ENCODE measurements around the gene KDM4C. TPM values are rescaled to one million over a fixed set of nuclear protein-coding genes. Genes with fewer than 3 reads are reported as not detected.
A peak's percentile ranks its signal among the peaks of the same experiment; 100 is the strongest.

Gene KDM4C
- total and polyA plus RNA-seq, 2 of the 13 experiments (the other 11 are each of a cell fraction or from before 2014, with no cell fraction given) = 19.4 to 23.6 TPM

DNA sequence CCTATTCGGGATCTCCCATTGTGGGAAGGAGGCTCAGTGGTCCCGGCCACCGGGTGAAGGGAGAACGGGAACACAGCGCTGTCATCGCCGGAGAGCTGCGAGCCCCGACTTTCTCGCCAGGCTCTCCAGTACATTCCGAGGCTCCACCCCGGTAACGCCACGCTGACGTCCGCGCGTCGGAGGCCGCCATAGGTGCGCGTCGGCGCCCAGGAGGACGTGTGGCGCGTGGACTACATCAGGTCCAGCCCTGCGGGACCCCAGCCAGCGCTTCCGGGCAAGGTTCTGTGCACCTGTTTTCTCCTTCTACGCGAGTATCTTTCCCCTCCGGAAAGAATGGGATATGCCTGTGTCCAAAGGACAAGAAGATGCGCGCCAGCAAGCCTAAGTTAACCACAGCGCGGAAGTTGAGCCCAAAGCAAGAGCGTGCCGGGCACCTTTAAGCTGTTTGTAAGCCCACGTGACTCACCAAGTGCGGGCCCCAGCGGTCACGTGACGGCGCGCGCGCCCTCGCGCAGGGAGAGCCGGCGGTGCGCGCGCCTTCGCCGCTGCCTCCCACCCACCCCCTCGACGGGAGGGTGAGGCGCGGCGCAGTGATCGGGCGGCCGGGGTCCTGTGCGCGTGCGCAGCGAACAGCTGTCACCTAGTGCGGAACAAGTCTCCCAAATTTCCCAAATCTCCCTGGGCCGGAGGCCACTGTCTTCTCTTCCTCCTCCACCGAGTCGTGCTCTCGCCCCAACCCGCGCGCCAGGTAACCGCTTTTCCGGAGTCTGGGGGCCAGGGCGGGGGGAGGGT lies at the start of gene KDM4C (continued):
- TF ChIP-seq, protein P1, sequence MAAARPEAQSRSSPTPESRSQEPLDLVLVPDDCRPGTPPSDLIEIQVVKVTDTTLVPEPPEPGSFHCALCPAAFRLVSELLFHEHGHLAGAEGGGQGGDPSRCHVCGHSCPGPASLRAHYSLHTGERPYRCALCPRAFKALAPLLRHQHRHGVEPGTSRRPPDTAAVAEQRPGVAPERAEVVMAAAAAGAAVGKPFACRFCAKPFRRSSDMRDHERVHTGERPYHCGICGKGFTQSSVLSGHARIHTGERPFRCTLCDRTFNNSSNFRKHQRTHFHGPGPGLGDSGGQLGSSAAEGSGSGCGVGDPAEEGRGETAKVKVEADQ (CRISPR knock-in tag; IDR thresholded peaks at IDR 0.05; ENCODE audit: borderline replicate concordance) = no peak; the same call in 1 of the 2 replicates
- TF ChIP-seq ZNF891 (CRISPR knock-in tag; IDR thresholded peaks at IDR 0.05) (peak; percentile 39; the same call in 1 of the 2 replicates), TAF15 (IDR thresholded peaks at IDR 0.05; ENCODE audit: low read depth, low read length, poor library complexity, severe bottlenecking) (peak; percentile 21), ZNF10 (CRISPR knock-in tag; IDR thresholded peaks at IDR 0.05; ENCODE audit: borderline replicate concordance, low read depth) (no peak), MYC (CRISPR knock-in tag; IDR thresholded peaks at IDR 0.05; ENCODE audit: borderline replicate concordance) (peak; percentile 97), TGIF2 (CRISPR knock-in tag; IDR thresholded peaks at IDR 0.05) (peak; percentile 68; the same call in 1 of the 2 replicates), DNMT3B (CRISPR knock-in tag; conservative IDR thresholded peaks at IDR 0.05) (peak; percentile 12; the same call in 1 of the 2 replicates), ZNF468 (CRISPR knock-in tag; IDR thresholded peaks at IDR 0.05) (no peak), ZBTB20 (CRISPR knock-in tag; IDR thresholded peaks at IDR 0.05; ENCODE audit: borderline replicate concordance, low read depth) (peak; percentile 64; the same call in 1 of the 2 replicates), ZNF432 (CRISPR knock-in tag; IDR thresholded peaks at IDR 0.05; ENCODE audit: borderline replicate concordance) (no peak), SATB2 (CRISPR knock-in tag; IDR thresholded peaks at IDR 0.05) (no peak), HCFC1 (IDR thresholded peaks at IDR 0.05; ENCODE audit: low read depth, low read length) (no peak; the same call in 1 of the 2 replicates), RARA (CRISPR knock-in tag; IDR thresholded peaks at IDR 0.05) (0 out of 2 replicates have a peak, but pooled peaks have one; percentile 31), ZNF768 (CRISPR knock-in tag; IDR thresholded peaks at IDR 0.05) (0 out of 2 replicates have a peak, but pooled peaks have one; percentile 33), HNRNPL (IDR thresholded peaks at IDR 0.05; ENCODE audit: low read depth, low read length) (0 out of 2 replicates have a peak, but pooled peaks have one; percentile 66), STAG1 (CRISPR knock-in tag; IDR thresholded peaks at IDR 0.05) (peak; percentile 15; the same call in 1 of the 2 replicates), ZSCAN22 (CRISPR knock-in tag; IDR thresholded peaks at IDR 0.05) (peak; percentile 73), KMT2B (CRISPR knock-in tag; IDR thresholded peaks at IDR 0.05) (peak; percentile 85), NR1H2 (CRISPR knock-in tag; IDR thresholded peaks at IDR 0.05; ENCODE audit: borderline replicate concordance, low read depth) (no peak), LCORL (IDR thresholded peaks at IDR 0.05) (peak; percentile 33; the same call in 1 of the 2 replicates), LCORL (CRISPR knock-in tag; IDR thresholded peaks at IDR 0.05) (peak; percentile 14; the same call in 1 of the 2 replicates), ZZZ3 (CRISPR knock-in tag; IDR thresholded peaks at IDR 0.05; ENCODE audit: borderline replicate concordance) (peak; percentile 81), ZNF207 (IDR thresholded peaks at IDR 0.05; ENCODE audit: borderline replicate concordance) (no peak), AGO1 (IDR thresholded peaks at IDR 0.05; ENCODE audit: low read depth, low read length, poor library complexity, severe bottlenecking) (peak; percentile 72), NR2F6 (IDR thresholded peaks at IDR 0.05) (no peak), NR2F6 (CRISPR knock-in tag; IDR thresholded peaks at IDR 0.05) (no peak; the same call in 1 of the 2 replicates), TBX3 (IDR thresholded peaks at IDR 0.05; ENCODE audit: borderline replicate concordance) (0 out of 2 replicates have a peak, but pooled peaks have one; percentile 37), ZNF543 (CRISPR knock-in tag; IDR thresholded peaks at IDR 0.05) (peak; percentile 95), ZNF343 (CRISPR knock-in tag; IDR thresholded peaks at IDR 0.05) (peak; percentile 75; the same call in 1 of the 2 replicates)
- TF ChIP-seq, protein P2, sequence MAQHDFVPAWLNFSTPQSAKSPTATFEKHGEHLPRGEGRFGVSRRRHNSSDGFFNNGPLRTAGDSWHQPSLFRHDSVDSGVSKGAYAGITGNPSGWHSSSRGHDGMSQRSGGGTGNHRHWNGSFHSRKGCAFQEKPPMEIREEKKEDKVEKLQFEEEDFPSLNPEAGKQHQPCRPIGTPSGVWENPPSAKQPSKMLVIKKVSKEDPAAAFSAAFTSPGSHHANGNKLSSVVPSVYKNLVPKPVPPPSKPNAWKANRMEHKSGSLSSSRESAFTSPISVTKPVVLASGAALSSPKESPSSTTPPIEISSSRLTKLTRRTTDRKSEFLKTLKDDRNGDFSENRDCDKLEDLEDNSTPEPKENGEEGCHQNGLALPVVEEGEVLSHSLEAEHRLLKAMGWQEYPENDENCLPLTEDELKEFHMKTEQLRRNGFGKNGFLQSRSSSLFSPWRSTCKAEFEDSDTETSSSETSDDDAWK (CRISPR knock-in tag; IDR thresholded peaks at IDR 0.05) = no peak
